ENCODE measurements around the gene CYP2C18.
"Not testable (repeated sequence)": the region's sequence is repeated elsewhere in the genome, so short reads cannot be mapped to it uniquely, and the experiment has no call there.

The CYP2C18 gene

GRCh38 chr10:94747838-94748237, 64.3 kb downstream of the CYP2C18 start:
- no peak for DNase-seq (ENCODE audit: low read depth)

- no peak for DNase-seq (ENCODE audit: low read depth)
Observed at GRCh38 chr10:94757916-94758315, 74.4 kb downstream of the CYP2C18 start.

- no peak for DNase-seq (ENCODE audit: low read depth)
Observed at GRCh38 chr10:94760586-94761178, 77.2 kb downstream of the CYP2C18 start.

- no peak for DNase-seq (ENCODE audit: low read depth)
Observed at GRCh38 chr10:94762393-94762792, 78.9 kb downstream of the CYP2C18 start, which contains the start of gene CYP2C19. TSS of gene CYP2C19 (plus strand) at chr10:94762681. CDS start at chr10:94762706, 25 bp downstream.

GRCh38 chr10:94775425-94775824, 91.9 kb downstream of the CYP2C18 start:
- DNase-seq (ENCODE audit: low read depth): not testable (repeated sequence)

- DNase-seq (ENCODE audit: low read depth): no peak
Observed at GRCh38 chr10:94777886-94778458, 94.4 kb downstream of the CYP2C18 start.

- DNase-seq (ENCODE audit: low read depth): no peak
Observed at GRCh38 chr10:94780844-94781243, 97.3 kb downstream of the CYP2C18 start.

GRCh38 chr10:94784256-94784655, 100.7 kb downstream of the CYP2C18 start:
- DNase-seq (ENCODE audit: low read depth): no peak

- DNase-seq (ENCODE audit: low read depth): no peak
Observed at GRCh38 chr10:94785211-94785610, 101.7 kb downstream of the CYP2C18 start.
